ENCODE results near the gene MYCBP2. TPM values are rescaled to one million over a fixed set of nuclear protein-coding genes. Genes with fewer than 3 reads are reported as not detected.
"Not testable (repeated sequence)": the region's sequence is repeated elsewhere in the genome, so short reads cannot be mapped to it uniquely, and the experiment has no call there.

The MYCBP2 gene
- total RNA-seq, 2 donors from 2014 or later, result 108 to 135 TPM

DNA sequence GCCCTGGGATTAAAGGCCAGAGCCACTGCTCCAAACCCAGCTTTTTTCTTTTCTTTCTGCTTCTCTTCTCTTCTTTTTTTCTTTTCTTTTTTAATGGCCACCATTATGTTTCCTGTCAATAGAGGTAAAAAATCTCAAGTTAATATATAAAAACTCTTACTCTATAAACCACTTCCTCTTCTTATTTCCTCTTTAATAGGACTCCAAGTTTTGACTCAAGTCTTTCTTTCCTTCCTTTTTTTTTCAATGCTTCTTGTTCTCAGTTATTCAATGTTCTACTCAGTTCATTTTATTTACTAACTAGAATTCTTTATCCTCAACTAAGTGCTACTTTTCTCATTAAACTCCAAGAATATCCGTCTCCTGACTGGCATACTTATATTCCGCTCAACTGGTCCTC is 27.1 kb upstream of the MYCBP2 start:
- ATAC-seq (no peak), DNase-seq (ENCODE audit: low spot score) (no peak)
- Mint-ChIP-seq H3K36me3 (no peaks in the 10 kb centered on the region), H3K9me3 (no peaks in the 10 kb centered on the region), H3K27me3 (peaks cover 0 to 5% of the 10 kb centered on the region in 2 donors), H3K4me3 (no peak overlapping the region), H3K27ac (peak overlapping the region in 1 of 2 donors; percentile 25), H3K4me1 (ENCODE audit: low read depth in 2 of 2) (peaks cover 14 to 24% of the 10 kb centered on the region in 2 donors)

DNA sequence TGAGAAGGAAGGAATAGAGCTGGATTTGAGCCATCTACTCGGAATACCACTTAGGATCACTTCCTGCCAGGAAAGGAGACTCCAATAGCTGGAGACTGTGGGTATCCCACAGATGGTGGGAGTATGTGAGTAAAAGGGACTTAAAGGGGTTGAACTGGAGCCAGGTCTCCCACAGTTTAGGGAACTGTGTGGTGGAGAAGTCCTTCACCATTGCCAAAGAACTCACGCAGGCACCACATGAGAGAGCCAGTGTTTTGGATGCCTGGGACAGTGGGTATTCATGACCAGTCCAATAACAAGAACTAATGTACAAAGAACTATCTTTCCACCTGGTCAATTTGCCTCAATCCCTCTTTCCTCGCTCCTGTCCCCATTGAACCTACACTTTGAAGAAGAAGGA is 24.4 kb upstream of the MYCBP2 start:
- no peak overlapping the region for H3K27ac Mint-ChIP-seq
- peaks cover 0 to 7% of the 10 kb centered on the region in 2 donors for H3K27me3 Mint-ChIP-seq
- ATAC-seq (no peak), DNase-seq (ENCODE audit: low spot score) (no peak)
- peaks cover 17 to 30% of the 10 kb centered on the region in 2 donors for H3K4me1 Mint-ChIP-seq (ENCODE audit: low read depth in 2 of 2)
- H3K9me3 Mint-ChIP-seq, result peaks cover 4% of the 10 kb centered on the region
- no peak overlapping the region for H3K4me3 Mint-ChIP-seq
- H3K36me3 Mint-ChIP-seq, result no peaks in the 10 kb centered on the region

DNA sequence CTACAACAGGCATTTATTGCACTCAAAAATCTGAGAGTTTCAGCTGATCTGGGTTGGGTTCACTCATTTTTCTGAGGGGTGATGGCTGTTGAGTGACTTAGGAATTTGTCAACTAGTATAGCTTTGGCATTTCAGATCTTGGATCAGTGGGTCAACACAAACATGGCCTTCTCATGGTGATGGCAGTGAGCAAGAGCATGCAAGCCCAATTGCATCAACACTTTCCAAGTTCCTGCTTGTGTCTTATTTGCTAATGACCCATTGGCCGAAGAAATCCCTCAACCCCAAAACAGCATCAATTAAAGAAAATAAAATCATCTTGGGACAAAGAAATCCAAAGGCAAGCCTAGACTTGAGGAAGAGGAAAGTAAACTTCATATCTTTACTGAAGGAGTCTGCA is 23.9 kb upstream of the MYCBP2 start:
- Mint-ChIP-seq H3K4me3 (no peak overlapping the region), H3K4me1 (ENCODE audit: low read depth in 2 of 2) (peaks cover 17 to 30% of the 10 kb centered on the region in 2 donors), H3K36me3 (no peaks in the 10 kb centered on the region), H3K9me3 (peaks cover 4% of the 10 kb centered on the region), H3K27me3 (peaks cover 0 to 7% of the 10 kb centered on the region in 2 donors), H3K27ac (no peak overlapping the region)
- DNase-seq (ENCODE audit: low spot score), result no peak
- ATAC-seq, result no peak

DNA sequence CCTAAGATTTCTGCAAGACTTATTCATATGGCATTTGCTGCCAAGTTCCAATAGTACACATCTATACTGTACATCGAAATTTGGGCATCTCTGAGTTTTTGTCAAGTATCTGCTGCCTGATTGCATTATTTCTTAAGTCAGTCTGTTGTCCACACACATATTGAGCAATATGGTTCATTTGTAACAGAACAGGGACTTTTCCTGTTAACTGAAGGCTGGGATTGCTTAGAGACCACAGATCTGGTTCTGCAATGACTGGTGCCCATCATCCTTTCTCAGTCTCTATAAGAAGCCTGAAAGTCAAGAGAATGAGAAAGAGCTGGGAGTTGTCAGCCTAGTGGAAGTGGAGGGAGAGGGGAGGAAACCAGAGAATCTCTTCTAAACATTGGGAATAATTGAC is 22.5 kb upstream of the MYCBP2 start:
- Mint-ChIP-seq H3K9me3 (peaks cover 4% of the 10 kb centered on the region), H3K4me3 (peak overlapping the region; percentile 37), H3K27me3 (peaks cover 0 to 7% of the 10 kb centered on the region in 2 donors), H3K27ac (peak overlapping the region; percentile 43 to 79), H3K36me3 (no peaks in the 10 kb centered on the region), H3K4me1 (ENCODE audit: low read depth in 2 of 2) (peaks cover 17 to 36% of the 10 kb centered on the region in 2 donors)
- DNase-seq (ENCODE audit: low spot score) (no peak), ATAC-seq (peak; percentile 70 to 88)

DNA sequence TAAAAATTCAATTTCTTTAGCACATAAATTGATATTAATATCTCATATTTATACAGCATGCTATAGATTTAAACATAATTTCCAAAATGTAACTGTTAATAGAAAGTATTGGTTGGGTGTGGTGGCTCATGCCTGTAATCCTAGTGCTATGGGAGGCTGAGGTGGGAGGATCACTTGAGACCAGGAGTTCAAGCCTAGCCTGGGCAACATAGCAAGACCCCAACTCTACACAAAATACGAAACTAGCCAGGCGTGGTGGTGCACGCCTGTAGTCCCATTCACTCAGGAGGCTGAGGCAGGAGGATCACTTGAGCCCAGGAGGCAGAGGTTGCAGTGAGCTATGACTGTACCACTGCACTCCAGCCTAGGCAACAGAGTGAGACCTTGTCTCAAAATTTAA is 20.5 kb upstream of the MYCBP2 start:
- not testable (repeated sequence) for H3K27ac Mint-ChIP-seq; H3K4me3 Mint-ChIP-seq; H3K36me3 Mint-ChIP-seq; H3K9me3 Mint-ChIP-seq; H3K27me3 Mint-ChIP-seq; DNase-seq (ENCODE audit: low spot score); ATAC-seq
- peaks cover 14 to 32% of the 10 kb centered on the region in 2 donors for H3K4me1 Mint-ChIP-seq (ENCODE audit: low read depth in 2 of 2)

DNA sequence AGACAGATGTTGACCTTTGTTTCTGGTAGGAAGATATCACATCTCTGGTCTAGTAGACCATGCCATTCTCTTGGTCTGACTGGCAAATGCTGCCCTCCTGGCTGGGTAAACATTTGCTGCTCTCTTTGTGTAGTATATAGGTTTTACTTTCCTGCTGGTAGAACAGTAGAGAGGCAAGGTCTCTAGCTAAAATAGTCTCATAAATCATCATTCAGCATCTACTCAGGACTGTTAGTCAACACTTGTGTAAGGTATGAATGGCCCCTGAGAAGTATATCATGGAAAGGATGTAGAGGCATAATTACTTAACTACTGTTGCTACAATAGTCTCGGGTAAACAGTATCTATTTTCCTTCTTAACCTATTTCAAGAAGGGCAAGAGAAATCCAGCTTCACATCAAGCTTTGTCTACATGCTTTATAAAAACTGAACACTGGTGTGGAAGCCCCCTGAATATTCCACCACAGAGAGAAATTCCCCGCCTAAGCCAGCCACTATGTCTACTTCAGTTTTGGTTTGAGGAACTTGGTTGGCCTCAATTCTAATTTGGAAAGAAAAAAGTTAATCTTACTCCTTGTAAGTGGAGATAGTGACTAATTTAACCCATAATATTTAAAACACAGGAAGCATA is 18.4 kb upstream of the MYCBP2 start:
- Mint-ChIP-seq H3K27ac (peak overlapping the region; percentile 70 to 81), H3K4me3 (peak overlapping the region; percentile 37), H3K9me3 (peaks cover 4% of the 10 kb centered on the region), H3K36me3 (no peaks in the 10 kb centered on the region), H3K27me3 (peaks cover 0 to 3% of the 10 kb centered on the region in 2 donors), H3K4me1 (ENCODE audit: low read depth in 2 of 2) (peaks cover 14 to 22% of the 10 kb centered on the region in 2 donors)
- peak; percentile 76 for ATAC-seq
- no peak for DNase-seq (ENCODE audit: low spot score)

DNA sequence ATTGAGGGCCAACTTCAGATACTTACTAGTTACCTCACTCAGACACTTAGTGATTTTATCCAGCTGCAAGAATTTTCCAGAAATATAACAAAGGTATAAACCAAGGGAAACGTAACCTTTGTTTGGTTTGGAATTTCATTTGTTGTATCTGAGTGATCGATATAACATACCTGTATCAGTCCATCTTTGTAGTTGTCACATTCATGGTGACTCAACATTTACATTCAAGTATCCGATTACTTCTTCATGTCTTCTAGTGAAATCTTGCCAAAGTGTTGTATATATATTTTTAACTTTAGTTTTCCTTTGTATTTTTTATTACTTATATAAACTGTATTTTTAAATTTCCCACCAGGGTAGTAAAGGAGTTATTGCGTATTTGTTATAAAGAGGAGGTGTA is 16.9 kb upstream of the MYCBP2 start:
- H3K36me3 Mint-ChIP-seq, result no peaks in the 10 kb centered on the region
- no peak overlapping the region for H3K27ac Mint-ChIP-seq
- peaks cover 4% of the 10 kb centered on the region for H3K9me3 Mint-ChIP-seq
- DNase-seq (ENCODE audit: low spot score) (no peak), ATAC-seq (no peak)
- H3K4me1 Mint-ChIP-seq (ENCODE audit: low read depth in 2 of 2), result peaks cover 5 to 12% of the 10 kb centered on the region in 2 donors
- no peak overlapping the region for H3K4me3 Mint-ChIP-seq
- H3K27me3 Mint-ChIP-seq, result peaks cover 0 to 3% of the 10 kb centered on the region in 2 donors

DNA sequence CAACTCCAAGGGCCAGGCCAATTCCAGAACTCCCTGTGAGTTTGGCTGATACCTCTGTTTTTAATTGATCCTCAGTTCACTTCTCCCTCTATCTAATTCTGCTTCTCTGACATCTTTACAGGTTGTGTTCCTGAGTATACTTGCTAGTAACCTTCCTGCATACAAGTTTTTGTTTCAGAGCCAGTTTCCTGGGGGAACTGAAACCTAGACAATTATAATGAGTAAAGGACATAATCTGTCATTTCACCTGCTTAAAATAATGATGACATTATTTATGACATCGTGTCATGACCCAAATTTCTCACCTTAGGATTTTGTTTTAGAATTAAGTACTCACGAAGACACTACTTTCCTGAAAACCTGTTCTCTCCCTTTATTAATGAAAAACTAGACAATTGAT is 12.5 kb upstream of the MYCBP2 start:
- DNase-seq (ENCODE audit: low spot score), result no peak
- Mint-ChIP-seq H3K4me1 (ENCODE audit: low read depth in 2 of 2) (peaks cover 4 to 5% of the 10 kb centered on the region in 2 donors), H3K9me3 (no peaks in the 10 kb centered on the region), H3K27ac (no peak overlapping the region), H3K4me3 (no peak overlapping the region), H3K36me3 (no peaks in the 10 kb centered on the region), H3K27me3 (peaks cover 0 to 6% of the 10 kb centered on the region in 2 donors)
- ATAC-seq, result no peak

DNA sequence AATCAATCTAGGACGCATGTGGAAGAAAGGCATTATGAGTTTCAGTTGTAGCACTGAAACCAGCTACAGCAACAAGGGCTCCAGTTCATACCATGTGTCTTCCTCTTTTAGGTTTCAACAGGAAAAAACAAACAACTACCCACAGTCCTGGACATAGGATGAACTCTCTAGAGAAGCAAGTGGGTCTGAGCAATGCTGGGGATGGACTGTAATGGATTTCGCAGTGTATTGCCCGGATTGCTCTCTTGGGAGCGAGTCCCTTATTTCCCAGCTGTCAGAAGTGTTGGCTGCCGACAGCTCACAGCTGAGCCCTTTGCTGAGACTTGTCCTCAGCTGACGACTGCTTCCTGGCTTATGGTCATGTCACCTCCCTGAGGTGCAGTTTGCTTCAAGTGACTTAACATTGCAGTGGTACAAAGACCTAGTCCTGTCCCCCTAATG is 12.1 kb upstream of the MYCBP2 start:
- H3K4me1 Mint-ChIP-seq (ENCODE audit: low read depth in 2 of 2), result peaks cover 4 to 5% of the 10 kb centered on the region in 2 donors
- H3K27ac Mint-ChIP-seq, result no peak overlapping the region
- no peaks in the 10 kb centered on the region for H3K36me3 Mint-ChIP-seq
- DNase-seq (ENCODE audit: low spot score), result no peak
- no peaks in the 10 kb centered on the region for H3K9me3 Mint-ChIP-seq
- no peak overlapping the region for H3K4me3 Mint-ChIP-seq
- ATAC-seq, result peak in 1 of 2 donors; percentile 36
- H3K27me3 Mint-ChIP-seq, result peaks cover 0 to 6% of the 10 kb centered on the region in 2 donors

DNA sequence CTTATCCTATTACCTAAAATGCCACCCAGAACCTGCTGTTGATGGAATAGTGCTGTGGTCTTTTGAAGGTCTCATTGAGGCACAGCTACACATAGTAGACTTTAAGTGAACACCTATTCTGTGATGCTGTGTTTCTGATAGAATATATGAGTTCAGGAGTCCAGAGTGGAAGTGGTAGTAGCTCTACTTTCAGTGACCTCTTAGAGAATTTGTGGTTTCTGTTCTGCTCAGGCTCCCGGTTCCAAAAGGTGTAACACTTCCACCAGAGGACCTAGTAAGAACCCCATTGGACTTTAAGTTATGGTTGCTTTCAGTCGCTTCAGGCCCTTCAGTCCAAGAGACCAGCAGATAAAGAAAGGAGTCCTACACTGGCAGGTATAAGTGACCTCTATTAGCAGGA is 11.4 kb upstream of the MYCBP2 start:
- no peak overlapping the region for H3K27ac Mint-ChIP-seq
- peaks cover 3 to 4% of the 10 kb centered on the region in 2 donors for H3K4me1 Mint-ChIP-seq (ENCODE audit: low read depth in 2 of 2)

DNA sequence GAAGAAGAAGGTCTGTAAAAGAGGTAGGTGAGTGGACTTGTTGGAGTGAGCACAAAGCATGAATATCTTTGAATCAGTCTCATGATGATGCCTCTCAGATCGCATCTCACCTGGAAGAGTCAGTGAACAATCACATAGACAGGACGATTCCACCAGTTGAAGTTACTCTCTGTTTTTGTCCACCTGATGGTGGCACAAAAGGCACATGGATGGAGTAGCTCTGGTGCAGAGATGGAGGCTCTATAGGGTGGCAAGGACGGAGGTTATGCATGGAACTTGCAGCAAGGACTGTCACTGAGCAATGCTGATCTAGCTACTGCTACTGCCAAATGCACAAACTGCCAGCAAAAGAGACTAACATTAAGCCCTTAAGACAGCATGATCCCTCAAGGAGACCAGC is 10.3 kb upstream of the MYCBP2 start:
- H3K27me3 Mint-ChIP-seq, result peaks cover 0 to 8% of the 10 kb centered on the region in 2 donors
- H3K27ac Mint-ChIP-seq, result no peak overlapping the region
- no peak for ATAC-seq
- H3K9me3 Mint-ChIP-seq, result no peaks in the 10 kb centered on the region
- peaks cover 0 to 3% of the 10 kb centered on the region in 2 donors for H3K4me1 Mint-ChIP-seq (ENCODE audit: low read depth in 2 of 2)
- no peak overlapping the region for H3K4me3 Mint-ChIP-seq
- no peaks in the 10 kb centered on the region for H3K36me3 Mint-ChIP-seq
- DNase-seq (ENCODE audit: low spot score), result no peak

More for the DNA sequence above, 11.4 kb upstream of the MYCBP2 start:
- H3K36me3 Mint-ChIP-seq, result no peaks in the 10 kb centered on the region
- H3K27me3 Mint-ChIP-seq, result peaks cover 0 to 8% of the 10 kb centered on the region in 2 donors
- no peak for ATAC-seq
- H3K4me3 Mint-ChIP-seq, result no peak overlapping the region
- no peak for DNase-seq (ENCODE audit: low spot score)
- no peaks in the 10 kb centered on the region for H3K9me3 Mint-ChIP-seq

DNA sequence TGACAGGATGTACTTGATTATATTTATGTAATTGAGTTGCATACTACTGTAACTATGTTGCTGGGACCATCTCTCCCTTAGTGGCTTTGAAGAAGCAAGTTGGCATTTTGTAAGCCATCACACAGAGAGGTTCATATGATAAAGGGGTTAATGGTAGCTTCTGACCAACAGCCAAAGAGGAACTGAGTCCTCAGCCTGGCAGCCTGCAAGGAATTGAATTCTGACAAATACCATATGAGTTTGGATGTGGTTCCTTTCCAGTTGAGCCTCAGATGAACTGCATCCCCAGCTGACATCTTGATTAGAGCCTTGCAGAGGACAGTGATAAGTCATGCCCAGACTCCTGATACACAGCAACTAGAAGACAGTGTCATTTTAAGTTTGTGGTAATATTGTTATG is 8.6 kb upstream of the MYCBP2 start:
- Mint-ChIP-seq H3K9me3 (no peaks in the 10 kb centered on the region), H3K27me3 (peaks cover 0 to 8% of the 10 kb centered on the region in 2 donors), H3K4me3 (no peak overlapping the region), H3K4me1 (ENCODE audit: low read depth in 2 of 2) (peaks cover 5 to 7% of the 10 kb centered on the region in 2 donors), H3K27ac (no peak overlapping the region), H3K36me3 (no peaks in the 10 kb centered on the region)
- DNase-seq (ENCODE audit: low spot score), result no peak
- ATAC-seq, result no peak

DNA sequence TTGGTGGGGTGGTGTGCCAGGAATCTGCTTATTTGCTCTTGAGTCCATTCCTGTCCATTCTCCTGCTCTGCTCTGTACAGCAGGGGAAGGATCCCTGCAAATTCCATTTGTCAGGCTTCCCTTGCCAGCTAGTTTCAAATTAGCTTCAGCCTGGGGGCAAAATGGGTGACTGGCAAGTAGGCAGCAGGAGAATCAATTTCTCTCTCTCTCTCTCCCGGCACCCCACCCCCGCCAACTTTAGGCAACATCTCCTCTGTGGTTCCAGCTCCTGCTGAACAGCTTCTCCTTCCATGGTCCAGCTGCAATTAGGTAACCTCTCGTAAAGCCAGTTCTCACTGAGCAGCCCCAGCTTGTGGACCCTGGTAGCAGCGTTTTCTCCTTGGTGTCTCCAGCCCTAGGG is 6.7 kb upstream of the MYCBP2 start:
- no peak overlapping the region for H3K4me3 Mint-ChIP-seq
- DNase-seq (ENCODE audit: low spot score) (no peak), ATAC-seq (no peak)
- H3K27me3 Mint-ChIP-seq, result peaks cover 0 to 8% of the 10 kb centered on the region in 2 donors
- H3K9me3 Mint-ChIP-seq, result no peaks in the 10 kb centered on the region
- H3K36me3 Mint-ChIP-seq, result no peaks in the 10 kb centered on the region
- no peak overlapping the region for H3K27ac Mint-ChIP-seq
- peaks cover 19 to 21% of the 10 kb centered on the region in 2 donors for H3K4me1 Mint-ChIP-seq (ENCODE audit: low read depth in 2 of 2)

DNA sequence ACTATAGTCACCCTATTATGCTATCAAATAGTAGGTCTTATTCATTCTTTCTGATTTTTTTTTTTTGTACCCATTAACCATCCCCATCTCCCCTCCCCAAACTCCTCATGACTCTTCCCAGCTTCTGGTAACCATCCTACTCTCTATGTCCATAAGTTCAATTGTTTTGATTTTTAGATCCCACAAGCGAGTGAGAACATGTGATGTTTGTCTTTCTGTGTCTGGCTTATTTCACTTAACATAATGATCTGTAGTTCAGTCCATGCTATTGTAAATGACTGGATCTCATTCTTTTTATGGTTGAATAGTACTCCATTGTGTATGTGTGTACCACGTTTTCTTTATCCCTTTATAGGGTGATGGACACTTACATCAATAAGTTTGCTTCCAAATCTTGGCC is 4.5 kb upstream of the MYCBP2 start:
- H3K4me1 Mint-ChIP-seq (ENCODE audit: low read depth in 2 of 2), result peaks cover 24 to 36% of the 10 kb centered on the region in 2 donors
- H3K4me3 Mint-ChIP-seq, result peak overlapping the region; percentile 8
- H3K27ac Mint-ChIP-seq, result peak overlapping the region; percentile 20 to 45
- ATAC-seq, result no peak
- peaks cover 0 to 2% of the 10 kb centered on the region in 2 donors for H3K27me3 Mint-ChIP-seq
- DNase-seq (ENCODE audit: low spot score), result no peak
- H3K36me3 Mint-ChIP-seq, result no peaks in the 10 kb centered on the region
- no peaks in the 10 kb centered on the region for H3K9me3 Mint-ChIP-seq

Measured in natural killer cell treated with Interleukin-12 subunit alpha and Interleukin-12 subunit beta and Interleukin-15 and Interleukin-18, amount 100 ng/mL, for 72 hours (primary cell).